ENCODE data around the gene TNFAIP2. TPM values are rescaled to one million over a fixed set of nuclear protein-coding genes. Genes with fewer than 3 reads are reported as not detected.

The TNFAIP2 gene
- total RNA-seq, result 50.6 TPM

GRCh38 chr14:103122947-103123633, at the start of gene TNFAIP2:
TSS of gene TNFAIP2 (plus strand) at chr14:103123461. CDS start at chr14:103126458, 2,997 bp downstream.
- peak in 1 of 3 donors; percentile 53 for DNase-seq (ENCODE audit: low read depth in 2 of 3, low spot score in 2 of 3)

GRCh38 chr14:103073876-103074728, 49.2 kb upstream of the TNFAIP2 start:
- no peak for DNase-seq (ENCODE audit: low read depth in 2 of 3, low spot score in 2 of 3)

- peak in 1 of 3 donors; percentile 22 for DNase-seq (ENCODE audit: low read depth in 2 of 3, low spot score in 2 of 3)
Measured at GRCh38 chr14:103074729-103075367, 48.4 kb upstream of the TNFAIP2 start.

GRCh38 chr14:103078420-103078749, 44.9 kb upstream of the TNFAIP2 start:
- peak; percentile 61 to 91 (median 89) for DNase-seq (ENCODE audit: low read depth in 2 of 3, low spot score in 2 of 3)

- no peak for DNase-seq (ENCODE audit: low read depth in 2 of 3, low spot score in 2 of 3)
Measured at GRCh38 chr14:103078860-103079587, 44.2 kb upstream of the TNFAIP2 start.

GRCh38 chr14:103081951-103082350, 41.3 kb upstream of the TNFAIP2 start:
- DNase-seq (ENCODE audit: low read depth in 2 of 3, low spot score in 2 of 3), result no peak

GRCh38 chr14:103084021-103084919, 39.0 kb upstream of the TNFAIP2 start, which contains the start of gene LBHD2:
TSS of gene LBHD2 (plus strand) at chr14:103084210. CDS start at chr14:103086013, 1,803 bp downstream.
- DNase-seq (ENCODE audit: low read depth in 2 of 3, low spot score in 2 of 3), result no peak

GRCh38 chr14:103085106-103086091, 37.9 kb upstream of the TNFAIP2 start:
- no peak for DNase-seq (ENCODE audit: low read depth in 2 of 3, low spot score in 2 of 3)

GRCh38 chr14:103086771-103087342, 36.4 kb upstream of the TNFAIP2 start:
- DNase-seq (ENCODE audit: low read depth in 2 of 3, low spot score in 2 of 3), result no peak

GRCh38 chr14:103087343-103087835, 35.9 kb upstream of the TNFAIP2 start:
- DNase-seq (ENCODE audit: low read depth in 2 of 3, low spot score in 2 of 3), result no peak

- DNase-seq (ENCODE audit: low read depth in 2 of 3, low spot score in 2 of 3), result no peak
Measured at GRCh38 chr14:103088921-103089320, 34.3 kb upstream of the TNFAIP2 start.

- DNase-seq (ENCODE audit: low read depth in 2 of 3, low spot score in 2 of 3), result no peak
Measured at GRCh38 chr14:103089386-103090335, 33.6 kb upstream of the TNFAIP2 start.

- no peak for DNase-seq (ENCODE audit: low read depth in 2 of 3, low spot score in 2 of 3)
Measured at GRCh38 chr14:103090481-103091020, 32.7 kb upstream of the TNFAIP2 start.

- peak; percentile 48 to 84 (median 81) for DNase-seq (ENCODE audit: low read depth in 2 of 3, low spot score in 2 of 3)
Measured at GRCh38 chr14:103091041-103091882, 32.0 kb upstream of the TNFAIP2 start.

GRCh38 chr14:103091883-103092222, 31.4 kb upstream of the TNFAIP2 start:
- no peak for DNase-seq (ENCODE audit: low read depth in 2 of 3, low spot score in 2 of 3)
